SK-N-SH (cell line): ENCODE measurements around the gene PDS5B. TPM values are rescaled to one million over a fixed set of nuclear protein-coding genes. Genes with fewer than 3 reads are reported as not detected.

Source experiments
- CTCF ChIA-PET: fragments of 300-600, 350-600 bp; formaldehyde crosslinking; extraction: SDS; loops from one replicate; lab custom pipeline; 2021; lab: Yijun Ruan, JAX
- POLR2A ChIA-PET: fragments of 350-600 bp; sonication (Branson Sonifier 250); formaldehyde crosslinking; extraction: SDS; loops from one replicate; lab custom pipeline; 2020; ENCODE audit warnings: antibody characterized with exemption, inconsistent platforms; lab: Yijun Ruan, JAX
- DNase-seq: peaks from one replicate; pipeline ENCODE4 v3.0.0; 2012
- H2AFZ ChIP-seq: fragments of 200-600 bp; sonication (generic); 2 replicates; pipeline ENCODE4 v1.8.1; 2016; ENCODE audit warnings: antibody characterized with exemption, mild to moderate bottlenecking, low read depth
- H3F3A ChIP-seq: fragments of 200-600 bp; sonication (generic); replicated peaks from 2 replicates; pipeline ENCODE3; 2016; ENCODE audit warnings: antibody characterized with exemption, mild to moderate bottlenecking; ENCODE audit not compliant: insufficient read depth
- H3K27ac ChIP-seq, 2 experiments: fragments of 200-500 bp in 1 of 2; fragments of 200-600 bp in 1 of 2; sonication (Bioruptor generic) in 1 of 2; sonication (generic), shearing (Covaris generic) in 1 of 2; 2 replicates each; pipeline versions ENCODE4 v1.5.1 to v1.6.1; 2014 to 2016; ENCODE audit warnings: low read depth in 2 of 2, inconsistent platforms in 1 of 2, low read length in 1 of 2, mild to moderate bottlenecking in 1 of 2, mixed read lengths in 1 of 2
- H3K27me3 ChIP-seq: fragments of 200-600 bp; sonication (generic), shearing (Covaris generic); 2 replicates; pipeline ENCODE4 v1.6.1; 2016; ENCODE audit warnings: mixed run types; ENCODE audit not compliant: insufficient read depth
- H3K36me3 ChIP-seq, 2 experiments: fragments of 200-500 bp in 1 of 2; fragments of 200-600 bp in 1 of 2; sonication (Bioruptor generic) in 1 of 2; sonication (generic) in 1 of 2; replicated peaks in 1 of 2; 2 replicates each; pipeline versions ENCODE3 to v1.5.1; 2014 to 2016; ENCODE audit warnings: low read length in 1 of 2, mild to moderate bottlenecking in 1 of 2; ENCODE audit not compliant: insufficient read depth in 2 of 2, control insufficient read depth in 1 of 2
- H3K4me1 ChIP-seq, 2 experiments: fragments of 200-500 bp in 1 of 2; fragments of 200-600 bp in 1 of 2; sonication (Bioruptor generic) in 1 of 2; sonication (generic), shearing (Covaris generic) in 1 of 2; 2 replicates each; pipeline versions ENCODE4 v1.5.1 to v1.6.1; 2014 to 2016; ENCODE audit warnings: low read depth in 1 of 2, low read length in 1 of 2, mixed run types in 1 of 2; ENCODE audit not compliant: insufficient read depth in 2 of 2, control insufficient read depth in 1 of 2
- H3K4me2 ChIP-seq: fragments of 200-600 bp; sonication (generic), shearing (Covaris generic); 2 replicates; pipeline ENCODE4 v1.6.1; 2017; ENCODE audit warnings: mixed run types
- H3K4me3 ChIP-seq, 2 experiments: fragments of 200-500 bp in 1 of 2; fragments of 200-600 bp in 1 of 2; sonication (Bioruptor generic) in 1 of 2; sonication (generic), shearing (Covaris generic) in 1 of 2; 2 replicates each; pipeline versions ENCODE4 v1.5.1 to v1.8.1; 2014 to 2016; ENCODE audit warnings: low read depth in 2 of 2, inconsistent platforms in 1 of 2, low read length in 1 of 2, mild to moderate bottlenecking in 1 of 2, mixed read lengths in 1 of 2, moderate library complexity in 1 of 2
- H3K79me2 ChIP-seq: fragments of 200-600 bp; sonication (generic); 2 replicates; pipeline ENCODE4 v1.8.1; 2017; ENCODE audit warnings: mild to moderate bottlenecking; ENCODE audit not compliant: insufficient read depth
- H3K9ac ChIP-seq: fragments of 200-600 bp; sonication (generic); 2 replicates; pipeline ENCODE4 v1.6.1; 2017; ENCODE audit warnings: mixed run types
- H3K9me2 ChIP-seq: fragments of 200-600 bp; sonication (generic); 2 replicates; pipeline ENCODE4 v1.6.1; 2017; ENCODE audit warnings: mixed run types
- H3K9me3 ChIP-seq: fragments of 200-600 bp; sonication (generic); 2 replicates; pipeline ENCODE4 v1.6.1; 2017; ENCODE audit warnings: mixed run types, mild to moderate bottlenecking, moderate library complexity
- H4K20me1 ChIP-seq: fragments of 200-600 bp; sonication (generic); 2 replicates; pipeline ENCODE4 v1.6.1; 2017; ENCODE audit warnings: mild to moderate bottlenecking, mixed run types; ENCODE audit not compliant: insufficient read depth
- CHD2 ChIP-seq: fragments of 150-350 bp; IDR thresholded peaks from 2 replicates; pipeline ENCODE4 v1.6.1; 2018; ENCODE audit warnings: low read length; ENCODE audit not compliant: partially characterized antibody
- FOSL2 ChIP-seq: IDR thresholded peaks from 2 replicates; pipeline ENCODE4 v1.4.0; 2012; ENCODE audit warnings: low read depth, mild to moderate bottlenecking, moderate library complexity, borderline replicate concordance
- GABPA ChIP-seq: IDR thresholded peaks from 2 replicates; pipeline ENCODE4 v1.4.0; 2012; ENCODE audit warnings: low read depth, mild to moderate bottlenecking
- JUND ChIP-seq: IDR thresholded peaks from 2 replicates; pipeline ENCODE4 v1.4.0; 2012
- MAX ChIP-seq: IDR thresholded peaks from 2 replicates; pipeline ENCODE4 v1.4.0; 2012; ENCODE audit warnings: low read depth
- MEF2A ChIP-seq: IDR thresholded peaks from 2 replicates; pipeline ENCODE4 v1.4.0; 2012; ENCODE audit warnings: low read depth, borderline replicate concordance
- MXI1 ChIP-seq: IDR thresholded peaks from 2 replicates; pipeline ENCODE4 v1.6.1; 2012; ENCODE audit warnings: mild to moderate bottlenecking, low read depth, low read length, improper control_type of control experiment
- NFIC ChIP-seq: IDR thresholded peaks from 2 replicates; pipeline ENCODE4 v1.4.0; 2012; ENCODE audit warnings: borderline replicate concordance
- NRF1 ChIP-seq: IDR thresholded peaks from 2 replicates; pipeline ENCODE4 v1.6.1; 2012; ENCODE audit warnings: low read depth, mild to moderate bottlenecking, low read length
- PBX3 ChIP-seq: IDR thresholded peaks from 2 replicates; pipeline ENCODE4; 2012
- RAD21 ChIP-seq: IDR thresholded peaks from 2 replicates; pipeline ENCODE4 v1.6.1; 2012; ENCODE audit warnings: mild to moderate bottlenecking, low read length
- RCOR1 ChIP-seq: fragments of 150-350 bp; IDR thresholded peaks from 2 replicates; pipeline ENCODE4 v1.6.1; 2017; ENCODE audit warnings: antibody characterized with exemption, low read length
- REST ChIP-seq: IDR thresholded peaks from 2 replicates; pipeline ENCODE4 v1.6.1; 2012; ENCODE audit warnings: mild to moderate bottlenecking, low read depth, low read length, moderate library complexity
- RFX5 ChIP-seq: IDR thresholded peaks from 2 replicates; pipeline ENCODE4 v1.6.1; 2012; ENCODE audit warnings: mild to moderate bottlenecking, improper control_type of control experiment, low read length
- RXRA ChIP-seq: IDR thresholded peaks from 2 replicates; pipeline ENCODE4 v1.4.0; 2012; ENCODE audit warnings: low read depth, mild to moderate bottlenecking, borderline replicate concordance
- SMC3 ChIP-seq: IDR thresholded peaks from 2 replicates; pipeline ENCODE4 v1.6.1; 2012; ENCODE audit warnings: low read depth, low read length, improper control_type of control experiment
- TAF1 ChIP-seq: IDR thresholded peaks from 2 replicates; pipeline ENCODE4 v1.6.1; 2012; ENCODE audit warnings: low read depth, mild to moderate bottlenecking, low read length, moderate library complexity, borderline replicate concordance
- TEAD4 ChIP-seq: IDR thresholded peaks from 2 replicates; pipeline ENCODE4 v1.4.0; 2012; ENCODE audit warnings: mild to moderate bottlenecking, borderline replicate concordance; ENCODE audit not compliant: insufficient read depth
- USF2 ChIP-seq: fragments of 150-350 bp; IDR thresholded peaks from 2 replicates; pipeline ENCODE4 v1.6.1; 2017; ENCODE audit warnings: antibody characterized with exemption, low read length, low read depth, borderline replicate concordance
- WGBS: methylation state at CpG from one replicate; pipeline ENCODE4 v1.1.6; 2017; ENCODE audit warnings: low lambda C conversion rate; 5-methylcytosine and 5-hydroxymethylcytosine counted together
- polyA plus RNA-seq, 3 experiments: library from polyadenylated mRNA; depleted of rRNA; stranded (reverse); fragments of >200 nt; gene quantifications; 2 replicates each; pipeline ENCODE4 v1.2.3, GENCODE V29; 2012

Gene PDS5B
- polyA plus RNA-seq, 1 of the 3 experiments (the other 2 are of a cell fraction), result 3.8 TPM

- H3K79me2 ChIP-seq, result peaks cover 10% of the 10 kb centered on the region
- no peak overlapping the region for H3K9ac ChIP-seq
- 51% methylated on average over 2 of the region's 2 CpGs for WGBS
- TF ChIP-seq RCOR1 (no peak), CHD2 (no peak), NRF1 (no peak), FOSL2 (no peak), MEF2A (no peak), RXRA (no peak), RAD21 (no peak), RFX5 (no peak), GABPA (no peak), TAF1 (no peak), USF2 (no peak), NFIC (no peak), TEAD4 (no peak), MAX (no peak), REST (no peak), PBX3 (no peak), MXI1 (no peak), SMC3 (no peak), JUND (no peak)
- no peaks in the 10 kb centered on the region for H3K9me3 ChIP-seq
- no peaks in the 10 kb centered on the region for H3K9me2 ChIP-seq
- H2AFZ ChIP-seq, result no peak overlapping the region
- H3F3A ChIP-seq, result peaks cover 8% of the 10 kb centered on the region
- no peak overlapping the region for H3K27ac ChIP-seq
- no peaks in the 10 kb centered on the region for H3K36me3 ChIP-seq
- ChIA-PET CTCF (interaction anchor here (2.1 to 4.4 kb wide), 4 partner anchors 27 to 673 kb away, joined by 6 to 46 read pairs (median 20); no protein-coding TSS in a partner anchor), POLR2A (no interaction called here)
- no peak for DNase-seq
- H3K4me1 ChIP-seq, result peaks cover 4% of the 10 kb centered on the region in 2 experiments; a peak in 3 of 4 replicates
- H4K20me1 ChIP-seq, result 0 out of 2 replicates have a peak, but pooled peaks cover 5% of the 10 kb centered on the region
- H3K27me3 ChIP-seq, result no peaks in the 10 kb centered on the region
- no peak overlapping the region for H3K4me3 ChIP-seq
- no peak overlapping the region for H3K4me2 ChIP-seq
Observed at GRCh38 chr13:32582991-32583390, 3.3 kb upstream of the PDS5B start.
